ENCODE measurements around the gene DAB1.

The DAB1 gene

GRCh38 chr1:56965916-56966697 lies 457.8 kb downstream of the DAB1 start, which contains the start of gene C8B:
Gene C8B (minus strand): TSS chr1:56966015. CDS start chr1:56965948, 67 bp downstream.
- TF ChIP-seq CTCF (IDR thresholded peaks at IDR 0.05), result no peak
- no peak within 1 kb of the TSS for H3K27ac ChIP-seq

GRCh38 chr1:56965191-56965590 lies 458.7 kb downstream of the DAB1 start:
- no peaks in the 10 kb centered on the region for H3K9me3 ChIP-seq (ENCODE audit: control insufficient read depth, low read length)
- no peak overlapping the region for H2AFZ ChIP-seq
- TF ChIP-seq CTCF (IDR thresholded peaks at IDR 0.05), result no peak
- no peak overlapping the region for H3K9ac ChIP-seq
- H3K27me3 ChIP-seq (ENCODE audit: control insufficient read depth, insufficient read depth, low read length), result no peaks in the 10 kb centered on the region
- H3K4me1 ChIP-seq, result no peaks in the 10 kb centered on the region
- H3K79me2 ChIP-seq, result no peaks in the 10 kb centered on the region
- H3K4me3 ChIP-seq (ENCODE audit: low read depth, low read length), result no peak overlapping the region
- no peaks in the 10 kb centered on the region for H3K36me3 ChIP-seq (ENCODE audit: control insufficient read depth, insufficient read depth, low read length)
- H3K4me2 ChIP-seq (ENCODE audit: low read length), result no peak overlapping the region
- no peak overlapping the region for H3K27ac ChIP-seq

More at GRCh38 chr1:56965916-56966697, 457.8 kb downstream of the DAB1 start, which contains the start of gene C8B:
- no peak within 1 kb of the TSS for H3K4me2 ChIP-seq (ENCODE audit: low read length)
- no peaks in the 10 kb centered on the region for H3K9me3 ChIP-seq (ENCODE audit: control insufficient read depth, low read length)
- no peak within 1 kb of the TSS for H3K9ac ChIP-seq
- no peaks in the 10 kb centered on the region for H3K27me3 ChIP-seq (ENCODE audit: control insufficient read depth, insufficient read depth, low read length)
- no peaks in the 10 kb centered on the region for H3K4me1 ChIP-seq
- no peak within 1 kb of the TSS for H2AFZ ChIP-seq
- H3K4me3 ChIP-seq (ENCODE audit: low read depth, low read length), result no peak within 1 kb of the TSS
- no peaks in the 10 kb centered on the region for H3K36me3 ChIP-seq (ENCODE audit: control insufficient read depth, insufficient read depth, low read length)
- no peaks in the 10 kb centered on the region for H3K79me2 ChIP-seq

- TF ChIP-seq CTCF (IDR thresholded peaks at IDR 0.05), result no peak
- Histone ChIP-seq H3K9ac (no peak overlapping the region), H2AFZ (no peak overlapping the region), H3K4me2 (ENCODE audit: low read length) (no peak overlapping the region), H3K4me1 (no peaks in the 10 kb centered on the region), H3K27me3 (ENCODE audit: control insufficient read depth, insufficient read depth, low read length) (no peaks in the 10 kb centered on the region), H3K27ac (no peak overlapping the region), H3K79me2 (no peaks in the 10 kb centered on the region), H3K4me3 (ENCODE audit: low read depth, low read length) (no peak overlapping the region), H3K9me3 (ENCODE audit: control insufficient read depth, low read length) (no peaks in the 10 kb centered on the region), H3K36me3 (ENCODE audit: control insufficient read depth, insufficient read depth, low read length) (no peaks in the 10 kb centered on the region)
Observed at GRCh38 chr1:56964349-56965017, 459.4 kb downstream of the DAB1 start.

GRCh38 chr1:56963667-56964066 lies 460.2 kb downstream of the DAB1 start:
- Histone ChIP-seq H3K9me3 (ENCODE audit: control insufficient read depth, low read length) (no peaks in the 10 kb centered on the region), H3K9ac (no peak overlapping the region), H3K79me2 (no peaks in the 10 kb centered on the region), H2AFZ (no peak overlapping the region), H3K4me3 (ENCODE audit: low read depth, low read length) (no peak overlapping the region), H3K4me2 (ENCODE audit: low read length) (no peak overlapping the region), H3K27ac (no peak overlapping the region), H3K4me1 (no peaks in the 10 kb centered on the region), H3K36me3 (ENCODE audit: control insufficient read depth, insufficient read depth, low read length) (no peaks in the 10 kb centered on the region), H3K27me3 (ENCODE audit: control insufficient read depth, insufficient read depth, low read length) (no peaks in the 10 kb centered on the region)
- TF ChIP-seq CTCF (IDR thresholded peaks at IDR 0.05), result no peak
